Panc1 (cell line): ENCODE results near the gene MOV10.

Experiments used
- CTCF ChIP-seq: fragments of 450-650 bp; IDR thresholded peaks from 2 replicates; pipeline ENCODE4 v1.5.1; 2017; ENCODE audit warnings: mild to moderate bottlenecking
- POLR2AphosphoS5 ChIP-seq: IDR thresholded peaks from 2 replicates; pipeline ENCODE4 v1.6.1; 2012; ENCODE audit warnings: mild to moderate bottlenecking, low read depth, low read length, moderate library complexity
- REST ChIP-seq, 2 experiments: IDR thresholded peaks; 2 replicates each; pipeline ENCODE4 v1.6.1; 2011 to 2012; ENCODE audit warnings: low read depth in 2 of 2, control low read depth in 1 of 2, low read length in 1 of 2, mild to moderate bottlenecking in 1 of 2, moderate library complexity in 1 of 2; ENCODE audit not compliant: insufficient read depth in 1 of 2
- SIN3A ChIP-seq: IDR thresholded peaks from 2 replicates; pipeline ENCODE4 v1.6.1; 2012; ENCODE audit warnings: low read depth, mild to moderate bottlenecking, low read length, moderate library complexity, borderline replicate concordance; ENCODE audit not compliant: insufficient read depth
- TCF7L2 ChIP-seq: IDR thresholded peaks from 2 replicates; pipeline ENCODE4 v1.6.1; 2011; ENCODE audit warnings: mild to moderate bottlenecking, low read depth, low read length, inconsistent platforms

GRCh38 chr1:112700290-112701226, 26.1 kb downstream of the MOV10 start:
- TF ChIP-seq CTCF = no peak
- TF ChIP-seq REST (IDR thresholded peaks at IDR 0.05; ENCODE audit: insufficient read depth in 1 of 2, low read depth in 2 of 2, low read length in 1 of 2) = no peak
- peak; percentile 66 for TF ChIP-seq POLR2AphosphoS5
- TF ChIP-seq SIN3A = no peak
- TF ChIP-seq TCF7L2 = no peak
